SK-N-SH (cell line): ENCODE results near the gene UNC119.
"Not testable (repeated sequence)": the region's sequence is repeated elsewhere in the genome, so short reads cannot be mapped to it uniquely, and the experiment has no call there.

Experiments
- CTCF ChIP-seq: fragments of 200-600 bp; sonication (generic); IDR thresholded peaks from 2 replicates; pipeline ENCODE4 v1.6.1; 2017; ENCODE audit warnings: antibody characterized with exemption, mild to moderate bottlenecking, moderate library complexity
- EP300 ChIP-seq, 2 experiments: IDR thresholded peaks; 2 replicates each; pipeline versions ENCODE4 v1.4.0 to v1.6.1; 2012; ENCODE audit warnings: borderline replicate concordance in 1 of 2, low read depth in 1 of 2, low read length in 1 of 2
- EZH2phosphoT487 ChIP-seq: fragments of 200-600 bp; sonication (generic); IDR thresholded peaks from 2 replicates; pipeline ENCODE4 v1.6.1; 2017; ENCODE audit warnings: low read depth, mixed run types, mild to moderate bottlenecking, antibody characterized with exemption, moderate library complexity, borderline replicate concordance
- FOXJ3 ChIP-seq: sonication (generic); formaldehyde crosslinking; IDR thresholded peaks from 2 replicates; pipeline ENCODE4 v1.5.1; 2020; ENCODE audit warnings: mild to moderate bottlenecking, missing genetic modification reagents
- FOXM1 ChIP-seq: IDR thresholded peaks from 2 replicates; pipeline ENCODE4 v1.4.0; 2012; ENCODE audit warnings: low read depth, mild to moderate bottlenecking
- NRF1 ChIP-seq: IDR thresholded peaks from 2 replicates; pipeline ENCODE4 v1.6.1; 2012; ENCODE audit warnings: low read depth, mild to moderate bottlenecking, low read length
- POLR2AphosphoS5 ChIP-seq: IDR thresholded peaks from 2 replicates; pipeline ENCODE4 v1.6.1; 2012; ENCODE audit warnings: low read depth, low read length
- REST ChIP-seq: IDR thresholded peaks from 2 replicates; pipeline ENCODE4 v1.6.1; 2012; ENCODE audit warnings: mild to moderate bottlenecking, low read depth, low read length, moderate library complexity

DNA sequence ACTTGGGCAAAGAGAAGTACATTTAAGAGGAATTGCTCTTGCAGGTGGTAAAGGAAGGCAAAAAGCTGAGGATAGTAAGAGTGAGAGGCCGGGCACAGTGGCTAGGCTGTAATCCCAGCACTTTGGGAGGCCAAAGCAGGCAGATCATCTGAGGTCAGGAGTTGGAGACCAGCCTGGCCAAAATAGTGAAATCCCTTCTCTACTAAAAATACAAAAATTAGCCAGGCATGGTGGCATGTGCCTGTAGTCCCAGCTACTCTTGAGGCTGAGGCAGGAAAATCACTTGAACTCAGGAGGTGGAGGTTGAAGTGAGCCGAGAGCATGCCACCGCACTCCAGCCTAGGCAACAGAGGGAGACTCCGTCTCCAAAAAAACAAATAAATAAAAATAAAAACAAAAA, 30.1 kb downstream of the UNC119 start:
- TF ChIP-seq NRF1; FOXJ3; POLR2AphosphoS5; EP300 (IDR thresholded peaks at IDR 0.05; ENCODE audit: borderline replicate concordance in 1 of 2, low read depth in 1 of 2, low read length in 1 of 2); EZH2phosphoT487; FOXM1; CTCF; REST: not testable (repeated sequence)
